Thymus (tissue), 11 donors: Measurements from ENCODE around the gene XYLB. TPM values are rescaled to one million over a fixed set of nuclear protein-coding genes. Genes with fewer than 3 reads are reported as not detected.

Experiments used
- DNase-seq, 9 donors: peaks; one replicate each; pipeline ENCODE4 v3.0.0-alpha.2; 2013; ENCODE audit warnings: low spot score in 9 of 9, low read depth in 6 of 9, missing footprints in 1 of 9
- H3K27ac ChIP-seq, 2 donors: one replicate each; pipeline ENCODE4 v1.5.1; 2013; ENCODE audit warnings: control low read depth in 1 of 2, low read depth in 1 of 2, low read length in 1 of 2, mild to moderate bottlenecking in 1 of 2, moderate library complexity in 1 of 2
- H3K27me3 ChIP-seq, 2 donors: one replicate each; pipeline ENCODE4 v1.5.1; 2013; ENCODE audit warnings: low read length in 1 of 2; ENCODE audit not compliant: control insufficient read depth in 2 of 2, insufficient read depth in 1 of 2
- H3K36me3 ChIP-seq, 2 donors: one replicate each; pipeline ENCODE4 v1.5.1; 2013; ENCODE audit warnings: low read length in 1 of 2, mild to moderate bottlenecking in 1 of 2, moderate library complexity in 1 of 2; ENCODE audit not compliant: control insufficient read depth in 2 of 2, insufficient read depth in 2 of 2
- H3K4me1 ChIP-seq, 2 donors: one replicate each; pipeline ENCODE4 v1.5.1; 2013; ENCODE audit warnings: low read length in 2 of 2; ENCODE audit not compliant: control insufficient read depth in 2 of 2, insufficient read depth in 2 of 2
- H3K4me3 ChIP-seq, 2 donors: one replicate each; pipeline ENCODE4 v1.5.1; 2013; ENCODE audit warnings: low read length in 2 of 2, control low read depth in 1 of 2, mild to moderate bottlenecking in 1 of 2
- H3K9me3 ChIP-seq, 2 donors: one replicate each; pipeline ENCODE4 v1.5.1; 2013; ENCODE audit warnings: low read length in 1 of 2, mild to moderate bottlenecking in 1 of 2; ENCODE audit not compliant: control insufficient read depth in 2 of 2, insufficient read depth in 1 of 2
- WGBS: extraction: QIAGEN DNeasy Blood & Tissue Kit; methylation state at CpG from one replicate; pipeline ENCODE4 v1.1.7; 2013; 5-methylcytosine and 5-hydroxymethylcytosine counted together
- polyA plus RNA-seq: library from polyadenylated mRNA; stranded (reverse); fragments of 200-250 nt; gene quantifications from one replicate; pipeline ENCODE4 v1.2.3, GENCODE V29; 2013
- total RNA-seq: library from RNA; stranded (reverse); fragments of 120-200 nt; gene quantifications from one replicate; pipeline ENCODE4 v1.2.4, GENCODE V29; 2013
- donor health status: healthy.

The XYLB gene
- total and polyA plus RNA-seq, 2 donors: 0.43 to 2.2 TPM

- 73% methylated on average over 4 of the region's 4 CpGs for whole genome bisulfite sequencing
- Histone ChIP-seq H3K27ac (peak overlapping the region in 1 of 2 donors; percentile 19), H3K4me3 (no peak overlapping the region), H3K36me3 (peaks cover 0 to 2% of the 10 kb centered on the region in 2 donors), H3K9me3 (no peaks in the 10 kb centered on the region), H3K4me1 (peaks cover 0 to 3% of the 10 kb centered on the region in 2 donors), H3K27me3 (no peaks in the 10 kb centered on the region)
- DNase-seq: no peak
Measured at GRCh38 chr3:38354588-38355330, 8.2 kb downstream of the XYLB start.

GRCh38 chr3:38359038-38359437, 12.5 kb downstream of the XYLB start:
- DNase-seq: no peak
- 97% methylated on average over 6 of the region's 6 CpGs for WGBS
- Histone ChIP-seq H3K27me3 (no peaks in the 10 kb centered on the region), H3K27ac (no peak overlapping the region), H3K4me3 (no peak overlapping the region), H3K4me1 (peaks cover 0 to 5% of the 10 kb centered on the region in 2 donors), H3K9me3 (no peaks in the 10 kb centered on the region), H3K36me3 (peaks cover 0 to 7% of the 10 kb centered on the region in 2 donors)

DNA sequence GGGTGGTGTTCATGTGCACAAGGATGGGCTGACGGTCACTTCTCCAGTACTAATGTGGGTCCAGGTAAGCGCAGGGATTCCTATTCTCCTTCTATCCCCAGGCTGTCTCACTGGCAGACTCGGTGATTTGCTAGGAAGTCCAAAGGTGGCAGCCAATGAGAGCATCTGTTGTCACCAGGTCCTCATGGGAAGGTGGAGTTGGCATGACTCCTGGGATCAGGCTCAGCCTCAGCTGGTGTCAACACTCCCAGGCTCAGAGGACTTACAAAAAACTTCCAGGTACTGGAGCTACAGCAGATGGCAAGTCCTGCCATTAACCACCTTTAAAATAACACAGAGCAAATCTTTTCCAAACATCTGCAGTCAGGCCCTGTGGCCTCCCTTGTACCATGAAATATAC, 13.8 kb downstream of the XYLB start:
- H3K27me3 ChIP-seq: no peaks in the 10 kb centered on the region
- peaks cover 0 to 7% of the 10 kb centered on the region in 2 donors for H3K36me3 ChIP-seq
- no peak overlapping the region for H3K27ac ChIP-seq
- no peaks in the 10 kb centered on the region for H3K9me3 ChIP-seq
- no peak for DNase-seq
- peaks cover 0 to 16% of the 10 kb centered on the region in 2 donors for H3K4me1 ChIP-seq
- 84% methylated on average over 3 of the region's 3 CpGs for WGBS
- H3K4me3 ChIP-seq: no peak overlapping the region

DNA sequence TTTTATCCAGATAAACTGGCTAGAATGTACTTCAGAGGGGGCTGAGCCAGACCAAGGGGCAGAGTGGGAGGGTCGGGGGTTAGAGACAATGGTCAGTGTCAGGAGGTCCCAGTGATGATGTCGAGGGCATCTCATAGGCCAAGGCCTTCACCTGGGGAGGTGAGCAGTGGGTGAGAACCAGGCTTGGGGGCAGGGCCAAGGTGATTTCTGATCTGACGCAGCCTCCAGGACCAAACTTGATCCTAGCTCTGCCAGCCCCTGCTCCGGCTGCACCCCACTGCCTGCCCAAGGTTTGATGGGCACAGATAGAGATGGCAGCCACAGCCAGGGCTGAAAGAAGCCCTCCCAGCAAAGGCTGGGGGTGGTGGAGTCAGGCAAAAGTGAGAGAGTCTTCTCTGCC, 14.9 kb downstream of the XYLB start:
- H3K36me3 ChIP-seq: peaks cover 0 to 7% of the 10 kb centered on the region in 2 donors
- 83% methylated on average over 4 of the region's 4 CpGs for WGBS
- no peak overlapping the region for H3K4me3 ChIP-seq
- H3K27me3 ChIP-seq: no peaks in the 10 kb centered on the region
- no peaks in the 10 kb centered on the region for H3K9me3 ChIP-seq
- H3K4me1 ChIP-seq: peaks cover 0 to 21% of the 10 kb centered on the region in 2 donors
- DNase-seq: no peak
- H3K27ac ChIP-seq: no peak overlapping the region

GRCh38 chr3:38362825-38363224, 16.2 kb downstream of the XYLB start:
- Histone ChIP-seq H3K27me3 (no peaks in the 10 kb centered on the region), H3K9me3 (no peaks in the 10 kb centered on the region), H3K36me3 (peaks cover 0 to 5% of the 10 kb centered on the region in 2 donors), H3K4me1 (peaks cover 0 to 21% of the 10 kb centered on the region in 2 donors), H3K27ac (no peak overlapping the region), H3K4me3 (no peak overlapping the region)
- DNase-seq: no peak
- 95% methylated on average over 9 of the region's 9 CpGs for WGBS

GRCh38 chr3:38364721-38365400, 18.3 kb downstream of the XYLB start:
- no peaks in the 10 kb centered on the region for H3K27me3 ChIP-seq
- H3K27ac ChIP-seq: peak overlapping the region in 1 of 2 donors; percentile 46
- H3K9me3 ChIP-seq: peaks cover 2 to 3% of the 10 kb centered on the region in 2 donors
- WGBS: 62% methylated on average over 6 of the region's 6 CpGs
- H3K4me1 ChIP-seq: peaks cover 0 to 21% of the 10 kb centered on the region in 2 donors
- H3K36me3 ChIP-seq: peaks cover 7 to 10% of the 10 kb centered on the region in 2 donors
- DNase-seq: no peak
- H3K4me3 ChIP-seq: no peak overlapping the region

DNA sequence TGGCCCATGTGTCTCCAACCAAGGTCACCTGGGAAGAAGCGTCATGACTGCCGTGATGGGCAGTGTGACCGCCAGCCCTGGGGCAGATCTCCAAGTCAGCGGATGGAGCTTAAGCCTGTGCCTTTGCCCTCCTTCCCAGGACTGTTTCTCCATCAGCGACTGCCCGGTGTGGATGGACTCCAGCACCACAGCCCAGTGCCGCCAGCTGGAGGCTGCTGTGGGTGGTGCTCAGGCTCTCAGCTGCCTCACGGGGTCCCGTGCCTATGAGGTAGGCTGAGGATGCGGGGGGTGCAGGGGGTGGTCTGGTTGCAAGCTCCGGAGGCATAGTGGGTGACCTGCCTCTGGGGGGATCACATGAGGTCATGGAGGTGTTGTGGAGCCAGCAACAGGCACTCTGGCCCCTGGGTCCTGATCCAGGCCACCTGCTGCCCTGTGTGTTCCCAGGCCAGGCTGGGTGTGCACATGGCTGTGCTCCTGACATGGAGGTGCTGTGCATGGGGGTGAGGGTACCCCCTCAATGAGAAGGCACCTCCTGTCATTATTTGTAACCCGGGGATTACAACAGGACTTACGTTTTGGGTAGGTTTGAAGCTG, 19.0 kb downstream of the XYLB start:
- no peak overlapping the region for H3K4me3 ChIP-seq
- H3K27me3 ChIP-seq: no peaks in the 10 kb centered on the region
- H3K27ac ChIP-seq: peak overlapping the region in 1 of 2 donors; percentile 46
- H3K36me3 ChIP-seq: peaks cover 3 to 13% of the 10 kb centered on the region in 2 donors
- peaks cover 2 to 3% of the 10 kb centered on the region in 2 donors for H3K9me3 ChIP-seq
- WGBS: 97% methylated on average over 13 of the region's 13 CpGs
- H3K4me1 ChIP-seq: peaks cover 0 to 21% of the 10 kb centered on the region in 2 donors
- no peak for DNase-seq

GRCh38 chr3:38366082-38366481, 19.5 kb downstream of the XYLB start:
- peaks cover 3 to 13% of the 10 kb centered on the region in 2 donors for H3K36me3 ChIP-seq
- H3K9me3 ChIP-seq: peaks cover 2 to 3% of the 10 kb centered on the region in 2 donors
- no peak for DNase-seq
- no peaks in the 10 kb centered on the region for H3K27me3 ChIP-seq
- H3K4me3 ChIP-seq: no peak overlapping the region
- H3K27ac ChIP-seq: no peak overlapping the region
- peaks cover 0 to 21% of the 10 kb centered on the region in 2 donors for H3K4me1 ChIP-seq
- WGBS: 94% methylated on average over 3 of the region's 3 CpGs

- Histone ChIP-seq H3K9me3 (peaks cover 2 to 3% of the 10 kb centered on the region in 2 donors), H3K36me3 (peaks cover 3 to 13% of the 10 kb centered on the region in 2 donors), H3K4me3 (no peak overlapping the region), H3K27me3 (no peaks in the 10 kb centered on the region), H3K27ac (no peak overlapping the region), H3K4me1 (peaks cover 0 to 21% of the 10 kb centered on the region in 2 donors)
- DNase-seq: no peak
- 95% methylated on average over 3 of the region's 3 CpGs for WGBS
Measured at GRCh38 chr3:38367779-38368178, 21.2 kb downstream of the XYLB start.
